Left ventricle myocardium superior (tissue), 1 donor: ENCODE results near the gene LITAF. TPM values are rescaled to one million over a fixed set of nuclear protein-coding genes. Genes with fewer than 3 reads are reported as not detected.
"Not testable (repeated sequence)": the region's sequence is repeated elsewhere in the genome, so short reads cannot be mapped to it uniquely, and the experiment has no call there.

ENCODE experiments used
- ATAC-seq: fragments of 200-7000 bp; cut with Tn5 transposase; one replicate; pipeline ENCODE4 v1.9.1; 2020; ENCODE audit warnings: mild to moderate bottlenecking, moderate library complexity
- DNase-seq: peaks from one replicate; pipeline ENCODE4 v3.0.0-alpha.2; 2020
- intact Hi-C: fragments of 100-400 bp; cut with micrococcal nuclease; formaldehyde crosslinking; loops from one replicate; pipeline ENCODE4 v1.11.0; 2022
- total RNA-seq: library from RNA; stranded (reverse); fragmentation: NEBNext Ultra II Directional; extraction: Animal tissue kit (Norgen Biotek cat#: 25700); gene quantifications from one replicate; pipeline ENCODE4 v1.2.1, GENCODE V29; 2021
- donor health status: DM: no; HTN: yes; CAD: no; lungs with severe emphysema.

Gene LITAF
- total RNA-seq, 1 donor from 2014 or later: 70.8 TPM

DNA sequence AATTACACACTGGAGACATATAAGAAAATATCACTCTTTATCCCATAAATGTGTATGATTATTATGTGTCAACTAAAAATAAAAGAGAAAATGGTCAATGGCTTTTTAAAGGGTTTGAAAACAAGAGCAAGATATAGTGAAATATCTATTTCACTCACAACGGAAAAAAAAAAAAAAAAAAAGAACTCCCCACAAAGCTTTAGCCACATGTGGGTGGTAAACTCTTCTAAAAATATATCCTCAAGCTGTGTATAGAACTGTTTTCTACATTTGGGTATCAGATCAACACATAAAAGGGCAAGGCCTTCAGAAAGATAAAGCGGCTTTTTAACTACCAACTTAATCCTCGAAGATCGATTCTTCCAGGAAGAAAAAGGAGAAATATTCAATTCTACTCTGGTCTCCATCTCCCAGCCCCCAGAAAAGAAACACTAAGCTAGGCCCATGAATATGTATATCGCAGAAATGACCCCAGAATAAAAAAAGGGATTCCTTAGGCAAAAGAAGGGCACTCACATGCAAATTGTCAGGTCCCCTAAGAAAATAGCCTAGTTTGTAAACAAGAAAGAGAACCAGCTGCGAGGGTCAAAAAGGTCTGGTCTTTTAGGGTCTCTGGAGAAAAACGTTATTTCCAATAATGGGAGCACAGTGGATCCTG is 4.4 kb downstream of the LITAF start:
- intact Hi-C loops: no loop called here
- no peak for ATAC-seq
- DNase-seq: no peak

DNA sequence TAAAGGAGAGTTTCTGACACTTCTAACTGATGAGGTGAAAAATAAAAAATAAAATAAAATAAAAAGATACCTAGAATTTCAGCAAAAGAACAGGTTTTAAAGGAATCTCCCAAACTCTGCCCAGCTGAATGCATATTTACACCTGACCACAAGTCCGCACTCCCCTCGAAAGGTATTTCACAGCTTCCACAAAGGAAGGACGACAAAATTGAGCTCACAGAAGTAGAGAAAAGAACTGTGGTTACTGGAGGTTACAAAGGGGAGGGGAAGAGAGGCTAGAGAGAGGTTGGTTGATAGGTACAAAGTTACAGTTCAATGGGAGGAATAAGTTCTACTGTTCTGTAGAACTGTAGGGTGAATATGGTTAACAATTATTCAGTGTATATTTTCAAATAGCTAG is 5.0 kb downstream of the LITAF start:
- ATAC-seq: no peak

DNA sequence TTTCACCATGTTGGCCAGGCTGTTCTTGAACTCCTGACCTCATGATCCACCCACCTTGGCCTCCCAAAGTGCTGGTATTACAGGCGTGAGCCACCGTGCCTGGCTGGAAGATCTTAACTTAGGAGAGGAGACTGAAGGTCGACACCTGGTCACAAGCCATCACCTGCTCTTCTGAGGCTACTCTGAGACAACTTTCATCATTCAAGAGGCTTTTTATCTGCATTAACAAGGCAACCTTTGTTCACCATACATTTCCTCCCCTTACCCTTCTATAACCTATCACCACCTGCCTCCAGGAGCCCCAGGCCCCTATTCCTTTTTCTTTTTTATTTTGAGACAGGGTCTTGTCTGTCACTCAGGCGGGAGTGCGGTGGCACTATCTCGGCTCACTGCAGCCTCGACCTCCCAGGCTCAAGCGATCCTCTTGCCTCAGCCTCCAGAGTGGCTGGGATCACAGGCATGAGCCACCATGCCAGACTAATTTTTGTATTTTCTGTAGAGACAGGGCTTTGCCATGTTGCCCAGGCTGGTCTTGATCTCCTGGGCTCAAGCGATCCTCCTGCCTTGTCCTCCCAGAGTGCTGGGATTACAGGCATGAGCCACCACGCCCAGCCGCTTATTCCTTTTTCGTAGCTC is 6.2 kb downstream of the LITAF start:
- ATAC-seq (no peak), DNase-seq (no peak)
- intact Hi-C loops: no loop called here

More for the DNA sequence above, 5.0 kb downstream of the LITAF start:
- DNase-seq: no peak
- intact Hi-C loops: no loop called here

DNA sequence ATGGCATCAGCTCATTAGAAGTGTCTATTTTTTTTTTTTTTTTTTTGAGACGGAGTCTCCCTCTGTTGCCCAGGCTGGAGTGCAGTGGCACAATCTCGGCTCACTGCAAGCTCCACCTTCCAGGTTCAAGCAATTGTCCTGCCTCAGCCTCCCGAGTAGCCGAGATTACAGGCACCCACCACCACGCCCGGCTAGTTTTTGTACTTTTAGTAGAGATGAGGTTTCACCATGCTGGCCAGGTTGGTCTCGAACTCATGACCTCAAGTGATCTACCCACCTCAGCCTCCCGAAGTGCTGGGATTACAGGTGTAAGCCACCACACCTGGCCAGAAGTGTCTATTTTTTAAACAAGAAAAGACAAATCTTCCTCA is 9.4 kb downstream of the LITAF start:
- intact Hi-C loops, DNase-seq, ATAC-seq: not testable (repeated sequence)

DNA sequence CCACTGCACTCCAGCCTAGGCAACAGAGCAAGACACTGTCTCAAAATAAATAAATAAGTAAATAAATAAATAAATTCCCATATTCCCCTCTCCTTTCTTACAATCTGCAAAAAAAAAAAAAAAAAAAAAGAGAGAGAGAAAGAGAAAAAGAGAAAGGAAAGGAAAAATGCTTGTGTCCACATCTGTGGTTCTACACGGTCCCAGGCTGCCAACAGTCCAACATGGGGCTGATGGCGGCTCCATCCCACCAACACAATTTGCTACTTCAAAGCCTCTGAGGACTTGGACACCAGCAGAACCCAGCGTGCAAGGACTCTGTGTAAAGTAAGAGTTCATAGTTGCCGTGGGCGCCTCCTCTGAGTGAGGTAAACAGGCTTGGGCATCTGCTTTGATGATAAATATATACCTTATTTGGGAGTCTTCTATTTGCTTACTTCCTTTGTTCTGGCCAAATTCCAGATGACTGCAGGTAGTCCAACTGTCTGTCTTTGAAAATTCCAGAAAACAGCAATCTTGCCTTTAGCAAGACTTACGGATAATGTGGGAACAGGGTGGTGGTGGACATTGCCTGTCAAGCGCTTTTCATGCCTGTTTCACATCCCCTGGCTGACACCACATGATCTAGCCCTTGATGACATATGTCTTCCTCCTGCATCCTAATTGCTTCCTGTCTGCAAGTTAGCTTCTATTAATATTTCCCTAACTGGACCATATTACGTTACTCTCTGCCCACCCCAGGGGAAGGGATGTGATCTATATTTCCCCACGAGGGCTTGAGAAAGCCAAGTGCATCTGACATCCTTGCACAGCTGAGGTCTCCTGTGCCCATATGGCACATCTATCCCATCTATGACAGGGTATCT is 10.1 kb downstream of the LITAF start:
- DNase-seq: no peak
- peak; percentile 53 for ATAC-seq
- intact Hi-C loops: no loop called here

DNA sequence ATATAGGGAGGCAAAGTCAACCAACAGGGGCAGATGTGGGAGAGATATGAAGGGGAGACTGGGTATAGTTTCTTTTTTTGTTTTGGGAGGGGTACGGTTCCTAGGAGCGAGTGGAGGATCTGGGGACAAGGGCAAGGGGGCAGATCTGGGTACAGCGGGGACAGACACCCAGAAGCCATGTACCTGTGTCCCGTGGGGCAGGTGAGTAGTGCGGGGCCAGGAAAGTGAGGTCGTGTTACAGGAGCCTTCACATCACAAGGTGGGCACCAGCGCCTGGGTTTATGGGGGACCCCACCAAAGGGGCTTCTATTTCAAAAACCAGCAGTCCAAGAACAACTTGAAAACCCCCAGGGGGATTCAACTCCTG is 11.5 kb downstream of the LITAF start:
- DNase-seq (no peak), ATAC-seq (no peak)
- intact Hi-C loops: no loop called here

DNA sequence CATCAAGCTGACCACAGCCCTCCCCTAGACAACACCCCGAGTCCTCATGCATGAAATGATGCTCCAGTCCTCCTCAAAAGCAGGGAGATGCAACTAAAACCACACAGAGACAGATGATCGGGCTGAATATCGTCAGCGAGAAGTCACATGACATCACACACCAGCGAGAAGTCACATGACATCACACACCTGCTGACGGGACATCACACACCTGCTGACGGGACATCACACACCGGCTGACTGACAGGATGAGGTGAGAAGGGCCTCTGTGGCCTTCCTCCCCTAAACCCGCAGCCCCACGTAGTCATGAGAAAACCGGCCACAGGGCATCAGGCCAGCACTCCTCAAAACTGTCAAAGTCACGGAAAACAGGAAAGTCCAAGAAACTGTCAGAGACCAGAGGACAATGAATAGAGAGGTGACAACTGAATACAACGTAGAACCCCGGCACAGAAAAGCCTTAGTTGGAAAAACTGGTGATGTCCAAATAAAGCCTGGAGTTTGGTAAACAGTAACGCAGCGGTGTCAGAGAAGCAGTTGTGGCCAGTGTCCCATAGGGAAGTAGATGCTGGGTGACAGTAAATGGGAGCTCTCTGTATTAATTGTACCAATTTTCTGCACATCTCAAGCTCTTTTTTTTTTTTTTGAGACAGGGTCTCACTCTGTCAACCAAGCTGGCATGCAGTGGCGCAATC is 14.3 kb downstream of the LITAF start:
- no peak for DNase-seq
- intact Hi-C loops: no loop called here
- no peak for ATAC-seq

DNA sequence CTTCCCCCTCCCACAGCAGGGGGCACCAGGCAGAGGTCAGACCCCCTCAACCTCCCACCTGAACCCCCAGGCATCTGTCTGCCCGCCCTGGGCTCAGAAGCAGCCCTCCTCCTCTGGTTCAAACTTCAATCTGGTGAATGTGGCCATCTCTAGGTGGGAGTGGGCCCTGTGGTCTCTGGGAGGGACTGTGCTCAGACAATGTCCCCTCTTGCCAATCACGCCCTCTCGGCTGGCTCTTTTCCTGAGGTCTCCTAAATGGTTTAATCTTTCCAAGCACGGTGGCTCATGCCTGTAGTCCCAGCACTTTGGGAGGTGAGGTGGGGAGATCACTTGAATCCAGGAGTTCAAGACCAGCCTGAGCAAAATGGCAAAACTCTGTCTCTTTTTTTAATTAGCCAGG is 15.2 kb downstream of the LITAF start:
- ATAC-seq (no peak), DNase-seq (no peak)
- intact Hi-C loops: no loop called here

DNA sequence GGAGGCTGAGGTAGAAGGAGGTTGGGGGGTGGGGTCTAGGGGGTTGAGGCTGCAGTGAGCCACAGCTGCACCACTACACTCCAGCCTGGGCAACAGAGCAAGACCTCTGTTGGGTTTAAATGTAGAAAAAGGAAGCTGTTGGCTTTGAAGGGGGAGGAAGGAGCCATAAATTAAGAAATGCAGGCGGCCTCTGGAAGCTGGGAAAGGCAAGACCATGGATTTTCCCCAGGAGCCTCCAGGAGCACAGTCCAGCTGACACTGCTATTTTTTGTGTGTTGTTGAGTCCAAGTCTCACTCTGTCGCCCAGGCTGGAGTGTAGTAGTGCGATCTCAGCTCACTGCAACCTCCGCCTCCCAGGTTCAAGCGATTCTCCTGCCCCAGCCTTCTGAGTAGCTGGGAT is 15.9 kb downstream of the LITAF start:
- intact Hi-C loops: no loop called here
- DNase-seq (no peak), ATAC-seq (peak; percentile 28)

DNA sequence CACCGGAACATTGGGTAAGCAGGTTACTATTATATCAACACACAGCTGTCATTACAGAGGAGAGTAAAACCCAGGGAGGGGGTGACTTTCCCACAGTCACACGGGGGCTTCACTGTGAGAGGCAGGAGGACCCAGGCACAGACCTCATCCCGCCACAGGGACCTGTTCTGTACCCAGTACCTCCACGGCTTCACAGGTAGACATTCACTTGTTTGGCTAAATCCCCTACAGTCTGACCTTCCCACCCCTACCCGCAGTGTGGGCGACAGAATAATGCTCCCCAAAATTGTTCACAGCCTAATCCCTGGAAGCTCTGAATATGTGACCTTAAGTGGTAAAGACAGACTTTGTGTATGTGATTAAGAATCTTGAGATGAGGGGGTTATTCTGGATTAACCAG is 16.5 kb downstream of the LITAF start:
- DNase-seq: no peak
- intact Hi-C loops: no loop called here
- ATAC-seq: no peak

DNA sequence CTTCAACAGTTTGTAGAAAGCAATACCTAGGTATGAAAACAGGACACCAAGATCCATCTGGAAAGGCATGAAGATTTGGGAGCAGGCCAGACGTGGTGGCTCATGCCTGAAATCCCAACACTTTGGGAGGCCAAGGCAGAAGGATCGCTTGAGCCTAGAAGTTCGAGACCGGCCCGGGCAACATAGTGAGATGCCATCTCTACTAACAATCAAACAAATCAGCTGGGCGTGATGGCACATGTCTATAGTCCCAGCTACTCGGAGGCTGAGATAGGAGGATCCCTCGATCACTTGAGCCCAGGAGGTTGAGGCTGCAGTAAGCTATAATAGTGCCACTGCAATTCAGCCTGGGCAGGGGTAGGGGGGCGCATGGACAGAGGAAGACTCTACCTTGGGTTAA is 20.3 kb downstream of the LITAF start:
- DNase-seq: no peak
- intact Hi-C loops: no loop called here
- no peak for ATAC-seq

DNA sequence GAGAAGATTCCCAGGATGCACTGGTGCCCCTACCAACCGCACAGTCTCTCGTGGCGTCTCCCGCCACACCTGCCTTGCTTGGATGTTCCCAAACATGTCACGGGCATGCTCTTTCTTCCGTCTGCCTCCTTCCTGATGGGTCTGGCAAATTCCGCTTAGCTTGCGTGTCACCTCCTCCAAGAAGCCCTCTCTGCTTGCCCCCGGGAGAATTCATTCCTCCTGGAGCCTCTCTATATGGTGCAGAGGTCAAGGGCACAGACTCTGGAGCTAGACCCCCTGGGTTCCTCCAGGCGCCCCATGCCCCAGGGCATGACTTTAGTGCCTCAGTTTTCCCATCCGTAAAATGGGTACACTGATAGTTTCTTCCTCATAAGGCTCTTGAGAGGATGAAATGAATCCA is 21.1 kb downstream of the LITAF start:
- intact Hi-C loops: no loop called here
- DNase-seq: no peak
- no peak for ATAC-seq

DNA sequence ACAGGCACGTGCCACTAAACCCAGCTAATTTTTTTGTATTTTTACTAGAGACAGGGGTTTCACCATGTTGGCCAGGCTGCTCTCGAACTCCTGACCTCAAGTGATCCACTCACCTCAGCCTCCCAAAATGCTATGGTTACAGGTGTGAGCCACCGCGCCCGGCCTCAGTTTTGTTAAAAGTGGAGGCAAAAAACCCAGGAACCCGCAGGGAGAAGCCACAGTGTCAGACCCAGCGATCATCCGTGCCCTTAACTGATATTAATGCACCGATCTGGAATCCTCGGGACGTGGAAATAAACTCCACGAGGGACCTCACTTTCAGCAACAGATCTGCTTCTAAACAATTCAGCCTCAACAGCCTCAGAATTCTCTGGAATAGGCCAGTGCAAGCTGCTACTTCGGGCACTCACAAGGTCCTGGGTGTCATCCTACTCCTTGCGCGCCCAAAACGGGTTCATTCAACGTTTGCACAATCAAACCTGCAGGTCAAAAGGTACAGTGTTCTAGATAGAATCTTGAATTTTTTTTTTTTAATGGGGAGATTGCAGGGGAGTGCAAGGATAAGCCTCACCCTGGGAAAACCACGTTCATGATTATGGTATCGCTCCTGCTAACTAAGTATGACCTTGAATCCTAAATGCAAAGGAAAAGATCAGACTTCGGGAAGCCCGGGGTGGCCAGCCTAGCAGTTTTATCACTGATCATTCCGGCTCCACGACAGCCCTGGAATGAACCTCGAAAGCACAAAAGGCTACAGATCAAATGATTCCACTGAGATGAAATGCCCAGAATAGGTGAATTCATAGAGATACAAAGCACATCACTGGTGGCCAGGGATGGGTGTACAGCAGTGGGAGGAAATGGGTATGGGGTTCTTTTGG is 22.4 kb downstream of the LITAF start:
- intact Hi-C loops: no loop called here
- DNase-seq (no peak), ATAC-seq (no peak)

DNA sequence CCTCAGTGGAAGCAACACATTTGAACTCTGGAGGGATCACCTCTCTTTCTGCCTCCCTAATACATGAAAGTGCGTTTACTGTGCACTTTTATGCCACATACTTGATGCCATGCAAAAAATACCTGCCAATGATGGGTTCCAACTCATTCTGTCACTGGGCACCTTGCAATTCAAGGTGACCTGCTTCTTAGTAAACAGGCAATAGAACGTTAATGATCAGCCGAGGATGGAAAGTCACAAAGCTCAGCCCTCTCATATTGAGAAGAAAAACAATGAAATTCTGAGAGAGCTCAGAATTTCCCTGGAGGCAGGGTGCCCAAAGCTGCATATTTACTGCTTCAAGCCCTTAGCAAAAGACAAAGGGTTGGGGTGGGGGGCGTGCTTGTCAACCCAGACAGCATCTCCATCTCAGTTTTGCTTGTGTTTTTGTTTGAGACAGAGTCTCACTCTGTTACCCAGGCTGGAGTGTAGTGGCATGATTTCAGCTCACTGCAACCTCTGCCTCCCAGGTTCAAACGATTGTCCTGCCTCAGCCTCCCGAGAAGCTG is 23.2 kb downstream of the LITAF start:
- ATAC-seq: no peak
- no peak for DNase-seq
- intact Hi-C loops: no loop called here

DNA sequence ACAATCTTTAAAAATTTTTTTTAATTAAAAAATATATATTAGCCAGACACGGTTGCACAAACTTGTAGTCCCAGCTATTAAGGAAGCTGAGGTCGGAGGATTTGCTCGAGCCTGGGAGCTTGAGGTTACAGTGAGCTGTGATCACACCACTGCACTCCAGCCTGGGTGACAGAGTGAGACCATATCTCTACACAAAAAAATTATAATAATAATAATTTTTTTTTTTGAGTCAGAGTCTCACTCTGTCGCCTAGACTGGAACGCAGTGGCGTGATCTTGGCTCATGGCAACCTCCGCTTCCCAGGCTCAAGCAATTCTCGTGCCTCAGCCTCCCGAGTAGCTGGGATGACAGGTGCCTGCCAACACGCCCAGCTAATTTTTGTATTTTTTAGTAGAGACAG is 23.8 kb downstream of the LITAF start:
- DNase-seq (no peak), ATAC-seq (no peak)
- intact Hi-C loops: no loop called here

DNA sequence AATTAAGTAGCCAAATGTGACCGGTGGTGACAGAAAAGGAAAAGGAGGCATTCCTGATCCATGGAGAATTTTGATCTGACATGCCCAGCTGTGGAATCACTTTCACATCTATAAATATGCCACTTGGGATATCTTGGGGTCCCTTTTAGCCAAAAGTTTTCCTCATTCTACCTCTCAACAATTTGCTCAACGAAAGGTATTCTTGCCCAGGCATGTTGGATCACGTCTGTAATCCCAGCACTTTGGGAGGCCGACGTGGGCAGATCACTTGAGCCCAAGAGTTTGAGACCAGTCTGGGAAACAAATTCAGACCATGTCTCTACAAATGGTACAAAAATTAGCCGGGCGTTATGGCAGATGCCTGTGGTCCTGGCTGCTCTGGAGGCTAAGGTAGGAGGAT is 24.3 kb downstream of the LITAF start:
- intact Hi-C loops: no loop called here
- DNase-seq: no peak

DNA sequence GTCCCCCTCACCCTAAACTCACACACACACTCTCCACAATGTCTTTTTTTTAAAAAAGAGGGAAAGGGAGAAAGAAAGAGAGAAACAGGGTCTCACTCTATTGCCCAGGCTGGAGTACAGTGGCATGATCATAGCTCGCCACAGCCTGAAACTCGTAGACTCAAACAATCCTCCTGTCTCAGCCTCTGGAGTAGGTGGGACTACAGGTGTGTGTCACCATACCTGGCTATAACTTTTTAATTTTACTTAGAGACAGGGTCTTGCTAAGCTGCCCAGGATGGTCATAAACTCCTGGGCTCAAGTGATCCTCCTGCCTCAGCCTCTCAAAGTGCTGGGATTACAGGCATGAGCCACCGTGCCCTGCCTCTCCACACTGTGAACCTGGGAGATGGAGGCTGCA is 24.9 kb downstream of the LITAF start:
- DNase-seq (no peak), ATAC-seq (no peak)
- intact Hi-C loops: no loop called here

More for the DNA sequence above, 24.3 kb downstream of the LITAF start:
- no peak for ATAC-seq

DNA sequence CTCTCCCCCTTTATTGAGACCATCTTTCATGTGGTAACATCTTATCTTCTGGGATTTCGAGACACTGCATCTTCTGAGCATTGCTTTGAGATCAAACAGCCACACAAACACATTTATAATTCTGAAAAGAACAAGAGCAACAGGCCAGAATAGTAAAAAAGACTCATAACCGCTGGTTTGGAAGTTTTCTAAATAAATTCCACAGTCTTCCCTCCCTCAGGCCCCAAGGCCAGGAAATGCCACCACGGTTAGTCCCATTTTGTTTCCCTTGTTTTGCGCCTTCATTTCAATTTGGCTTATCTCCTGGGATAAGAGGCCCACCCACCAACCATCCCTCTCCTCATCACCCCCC is 25.3 kb downstream of the LITAF start:
- no peak for ATAC-seq
- no peak for DNase-seq
- intact Hi-C loops: no loop called here
